Endodermal cell (in vitro differentiated cells): Measurements from ENCODE around the gene HPCAL1. TPM values are rescaled to one million over a fixed set of nuclear protein-coding genes. Genes with fewer than 3 reads are reported as not detected.
A peak's percentile ranks its signal among the peaks of the same experiment; 100 is the strongest.

Source experiments
- DNase-seq: peaks from one replicate; pipeline ENCODE4 v3.0.0-alpha.2; 2017
- H3K27ac ChIP-seq: 2 replicates; pipeline ENCODE4 v1.5.1; 2013; ENCODE audit warnings: mild to moderate bottlenecking, low read depth, low read length, moderate library complexity
- H3K27me3 ChIP-seq: 2 replicates; pipeline ENCODE4 v1.6.1; 2013; ENCODE audit warnings: mild to moderate bottlenecking, low read length, moderate library complexity; ENCODE audit not compliant: insufficient read depth, control insufficient read depth, poor library complexity, severe bottlenecking
- H3K36me3 ChIP-seq: 2 replicates; pipeline ENCODE4 v1.7.0; 2013; ENCODE audit warnings: mild to moderate bottlenecking, low read length, moderate library complexity; ENCODE audit not compliant: control insufficient read depth, insufficient read depth
- H3K4me1 ChIP-seq: one replicate; pipeline ENCODE4 v1.7.0; 2013; ENCODE audit warnings: low read length; ENCODE audit not compliant: control insufficient read depth, insufficient read depth
- H3K4me3 ChIP-seq: 2 replicates; pipeline ENCODE4 v1.5.1; 2013; ENCODE audit warnings: mild to moderate bottlenecking, low read length, moderate library complexity
- H3K9ac ChIP-seq: 2 replicates; pipeline ENCODE4 v1.6.1; 2013; ENCODE audit warnings: mild to moderate bottlenecking, low read length, moderate library complexity; ENCODE audit not compliant: poor library complexity, severe bottlenecking; ENCODE audit errors: extremely low read depth
- H3K9me3 ChIP-seq: 2 replicates; pipeline ENCODE4 v1.6.1; 2013; ENCODE audit warnings: mild to moderate bottlenecking, low read length, moderate library complexity; ENCODE audit not compliant: control insufficient read depth
- H3K27ac Mint-ChIP-seq: 2 replicates; pipeline ENCODE4 v1.8.0; 2020; ENCODE audit warnings: mixed read lengths
- H3K27me3 Mint-ChIP-seq: 2 replicates; pipeline ENCODE4 v1.8.0; 2021; ENCODE audit warnings: mild to moderate bottlenecking, mixed read lengths; ENCODE audit not compliant: insufficient read depth
- H3K36me3 Mint-ChIP-seq: 2 replicates; pipeline ENCODE4 v1.8.0; 2020; ENCODE audit warnings: low read depth, mixed read lengths
- H3K4me1 Mint-ChIP-seq: 2 replicates; pipeline ENCODE4 v1.8.0; 2020; ENCODE audit warnings: mixed read lengths
- H3K4me3 Mint-ChIP-seq: 2 replicates; pipeline ENCODE4 v1.8.0; 2020; ENCODE audit warnings: mild to moderate bottlenecking, moderate library complexity, mixed read lengths
- H3K9me3 Mint-ChIP-seq: 2 replicates; pipeline ENCODE4 v1.8.0; 2020; ENCODE audit warnings: mild to moderate bottlenecking, mixed read lengths
- CTCF ChIP-seq: fragments of 200-600 bp; sonication (generic); conservative IDR thresholded peaks from 2 replicates; pipeline ENCODE4 v1.5.0; 2021; ENCODE audit warnings: antibody characterized with exemption, mild to moderate bottlenecking
- WGBS, 2 experiments: methylation state at CpG; one replicate each; pipeline versions ENCODE4 v1.1.5 to v1.1.7; 2013; ENCODE audit warnings: missing lambda C conversion rate in 2 of 2, mixed read lengths in 1 of 2; ENCODE audit not compliant: insufficient coverage in 1 of 2, insufficient read length in 1 of 2; 5-methylcytosine and 5-hydroxymethylcytosine counted together
- total RNA-seq, 2 donors: library from RNA; stranded (reverse); fragmentation: NEBNext Ultra II Directional in 1 of 2; extraction: Animal tissue kit (Norgen Biotek cat#: 25700) in 1 of 2; gene quantifications; 2 replicates in 1 of 2; 3 replicates in 1 of 2; pipeline ENCODE4 v1.2.1, GENCODE V29; 2021

The HPCAL1 gene
- total RNA-seq, 2 donors from 2014 or later: 6.8 to 8.1 TPM

GRCh38 chr2:10372203-10372861 lies 69.6 kb downstream of the HPCAL1 start:
- peak; percentile 39 for DNase-seq
- no peak for TF ChIP-seq CTCF
- Histone ChIP-seq H3K9ac (no peak overlapping the region), H3K4me3 (no peak overlapping the region), H3K4me1 (no peaks in the 10 kb centered on the region), H3K36me3 (no peaks in the 10 kb centered on the region), H3K27ac (peak overlapping the region; percentile 53), H3K27me3 (no peaks in the 10 kb centered on the region), H3K9me3 (no peaks in the 10 kb centered on the region)
- Mint-ChIP-seq H3K4me3 (no peak overlapping the region), H3K27me3 (no peaks in the 10 kb centered on the region), H3K9me3 (no peaks in the 10 kb centered on the region), H3K36me3 (no peaks in the 10 kb centered on the region), H3K27ac (no peak overlapping the region), H3K4me1 (peaks cover 10% of the 10 kb centered on the region)
- 94 to 100% methylated on average over 5 to 20 of the region's 20 CpGs for WGBS, 2 experiments

GRCh38 chr2:10372862-10373240 lies 70.1 kb downstream of the HPCAL1 start:
- peaks cover 12% of the 10 kb centered on the region for H3K4me1 Mint-ChIP-seq

GRCh38 chr2:10373931-10374330 lies 71.2 kb downstream of the HPCAL1 start:
- 93 to 95% methylated on average over 5 to 9 of the region's 10 CpGs for WGBS, 2 experiments
- no peak for DNase-seq
- H3K4me3 Mint-ChIP-seq: no peak overlapping the region
- peaks cover 18% of the 10 kb centered on the region for H3K4me1 Mint-ChIP-seq
- no peak overlapping the region for H3K9ac ChIP-seq
- H3K4me3 ChIP-seq: no peak overlapping the region
- H3K27me3 ChIP-seq: no peaks in the 10 kb centered on the region
- H3K36me3 ChIP-seq: no peaks in the 10 kb centered on the region
- H3K27ac Mint-ChIP-seq: no peak overlapping the region
- no peaks in the 10 kb centered on the region for H3K27me3 Mint-ChIP-seq
- H3K36me3 Mint-ChIP-seq: no peaks in the 10 kb centered on the region
- H3K4me1 ChIP-seq: no peaks in the 10 kb centered on the region
- no peak overlapping the region for H3K27ac ChIP-seq
- H3K9me3 ChIP-seq: no peaks in the 10 kb centered on the region
- H3K9me3 Mint-ChIP-seq: no peaks in the 10 kb centered on the region
- no peak for TF ChIP-seq CTCF

More at GRCh38 chr2:10372862-10373240, 70.1 kb downstream of the HPCAL1 start:
- Histone ChIP-seq H3K4me3 (no peak overlapping the region), H3K27me3 (no peaks in the 10 kb centered on the region), H3K36me3 (no peaks in the 10 kb centered on the region), H3K27ac (no peak overlapping the region), H3K4me1 (no peaks in the 10 kb centered on the region), H3K9ac (no peak overlapping the region), H3K9me3 (no peaks in the 10 kb centered on the region)
- Mint-ChIP-seq H3K36me3 (no peaks in the 10 kb centered on the region), H3K27me3 (no peaks in the 10 kb centered on the region), H3K4me3 (no peak overlapping the region), H3K27ac (no peak overlapping the region), H3K9me3 (no peaks in the 10 kb centered on the region)
- peak; percentile 47 for DNase-seq
- no peak for TF ChIP-seq CTCF
- WGBS, 2 experiments: 84 to 90% methylated on average over 6 to 7 of the region's 7 CpGs
